ENCODE measurements around the gene UTS2B. TPM values are rescaled to one million over a fixed set of nuclear protein-coding genes. Genes with fewer than 3 reads are reported as not detected.

The UTS2B gene
- total and polyA plus RNA-seq, 9 of the 15 experiments (the other 6 are each of a cell fraction or from before 2014, with no cell fraction given) = 0.06 TPM; not detected in 8

- Histone ChIP-seq H3K9me1 (ENCODE audit: control insufficient read depth, insufficient read depth, low read length) (no peaks in the 10 kb centered on the region), H3K27me3 (ENCODE audit: control insufficient read depth in 2 of 2, insufficient read depth in 2 of 2, low read length in 2 of 2) (no peaks in the 10 kb centered on the region), H3K4me3 (no peak overlapping the region), H3K9ac (ENCODE audit: insufficient read depth in 1 of 2, low read depth in 2 of 2, low read length in 2 of 2) (no peak overlapping the region), H3K9me3 (replicated peaks; ENCODE audit: control insufficient read depth, insufficient read depth, low read depth, low read length) (no peaks in the 10 kb centered on the region), H3K27ac (ENCODE audit: extremely low read depth, low read depth, low read length) (no peak overlapping the region), H3K4me1 (replicated peaks in 1 of 2; ENCODE audit: control insufficient read depth in 2 of 2, insufficient read depth in 2 of 2, low read length in 2 of 2) (no peaks in the 10 kb centered on the region), H2AFZ (ENCODE audit: low read depth, low read length) (no peak overlapping the region), H3K36me3 (ENCODE audit: control insufficient read depth, insufficient read depth, low read length) (no peaks in the 10 kb centered on the region), H3K79me2 (ENCODE audit: control insufficient read depth, insufficient read depth, low read length) (no peaks in the 10 kb centered on the region), H4K20me1 (replicated peaks; ENCODE audit: control insufficient read depth, insufficient read depth, low read length) (no peaks in the 10 kb centered on the region), H3K4me2 (ENCODE audit: insufficient read depth, low read length) (no peak overlapping the region)
- no peak for FAIRE-seq
- ATAC-seq = no peak
- CTCF ChIA-PET (ENCODE audit: low intra/inter-chr PET ratio) = no interaction called here
- POLR2A ChIA-PET = no interaction called here
- TF ChIP-seq FOXA1 (IDR thresholded peaks at IDR 0.05; ENCODE audit: borderline replicate concordance) (no peak), RNF2 (IDR thresholded peaks at IDR 0.05) (no peak)
- intact Hi-C loops (cut with micrococcal nuclease) (no loop called here), in situ Hi-C loops (cut with MboI) (no loop called here)
- no peak for DNase-seq (ENCODE audit: extremely low read depth in 1 of 4, low spot score in 3 of 4)
- BruUV-seq (replicated peaks) = no TSS peak
Observed at GRCh38 chr3:191280882-191281281, 49.4 kb downstream of the UTS2B start.

- Histone ChIP-seq H2AFZ (ENCODE audit: low read depth, low read length) (no peak overlapping the region), H3K36me3 (ENCODE audit: control insufficient read depth, insufficient read depth, low read length) (no peaks in the 10 kb centered on the region), H3K9me1 (ENCODE audit: control insufficient read depth, insufficient read depth, low read length) (no peaks in the 10 kb centered on the region), H3K9ac (ENCODE audit: insufficient read depth in 1 of 2, low read depth in 2 of 2, low read length in 2 of 2) (no peak overlapping the region), H3K4me3 (no peak overlapping the region), H4K20me1 (replicated peaks; ENCODE audit: control insufficient read depth, insufficient read depth, low read length) (no peaks in the 10 kb centered on the region), H3K4me1 (replicated peaks in 1 of 2; ENCODE audit: control insufficient read depth in 2 of 2, insufficient read depth in 2 of 2, low read length in 2 of 2) (no peaks in the 10 kb centered on the region), H3K9me3 (replicated peaks; ENCODE audit: control insufficient read depth, insufficient read depth, low read depth, low read length) (no peaks in the 10 kb centered on the region), H3K27ac (ENCODE audit: extremely low read depth, low read depth, low read length) (no peak overlapping the region), H3K27me3 (ENCODE audit: control insufficient read depth in 2 of 2, insufficient read depth in 2 of 2, low read length in 2 of 2) (no peaks in the 10 kb centered on the region), H3K79me2 (ENCODE audit: control insufficient read depth, insufficient read depth, low read length) (no peaks in the 10 kb centered on the region), H3K4me2 (ENCODE audit: insufficient read depth, low read length) (no peak overlapping the region)
- BruUV-seq (replicated peaks) = no TSS peak
- in situ Hi-C loops (cut with MboI) = no loop called here
- POLR2A ChIA-PET = no interaction called here
- ATAC-seq = no peak
- FAIRE-seq = no peak
- CTCF ChIA-PET (ENCODE audit: low intra/inter-chr PET ratio) = no interaction called here
- no peak for DNase-seq (ENCODE audit: extremely low read depth in 1 of 4, low spot score in 3 of 4)
- TF ChIP-seq FOXK2 (conservative IDR thresholded peaks at IDR 0.05 in 1 of 2, IDR thresholded peaks at IDR 0.05 in 1 of 2; ENCODE audit: low read depth in 2 of 2) = no peak
- TF ChIP-seq ZNF740 (CRISPR knock-in tag; IDR thresholded peaks at IDR 0.05) = no peak
- no peak for TF ChIP-seq ZNF740 (tag; IDR thresholded peaks at IDR 0.05)
- TF ChIP-seq E2F1 (CRISPR knock-in tag; IDR thresholded peaks at IDR 0.05) = no peak
- no peak for TF ChIP-seq ILF3 (IDR thresholded peaks at IDR 0.05; ENCODE audit: borderline replicate concordance)
- TF ChIP-seq NR2C1 (IDR thresholded peaks at IDR 0.05) = no peak
- TF ChIP-seq NR2C1 (tag; IDR thresholded peaks at IDR 0.05) = no peak
- no peak for TF ChIP-seq BACH1 (tag; IDR thresholded peaks at IDR 0.05)
- no peak for TF ChIP-seq SNIP1 (IDR thresholded peaks at IDR 0.05; ENCODE audit: low read depth)
- TF ChIP-seq RNF219 (CRISPR knock-in tag; IDR thresholded peaks at IDR 0.05) = no peak
- TF ChIP-seq USF1 (CRISPR knock-in tag; IDR thresholded peaks at IDR 0.05) = no peak
- intact Hi-C loops (cut with micrococcal nuclease) = no loop called here
- WGBS (ENCODE audit: insufficient coverage, low coverage, missing lambda C conversion rate) = 0% methylated on average over 1 of the region's 1 CpG
Observed at GRCh38 chr3:191280111-191280510, 50.2 kb downstream of the UTS2B start.

Measured in K562 (cell line).